ENCODE data around the gene TIMM13.
"Not testable (repeated sequence)": the region's sequence is repeated elsewhere in the genome, so short reads cannot be mapped to it uniquely, and the experiment has no call there.

TIMM13 gene

DNA sequence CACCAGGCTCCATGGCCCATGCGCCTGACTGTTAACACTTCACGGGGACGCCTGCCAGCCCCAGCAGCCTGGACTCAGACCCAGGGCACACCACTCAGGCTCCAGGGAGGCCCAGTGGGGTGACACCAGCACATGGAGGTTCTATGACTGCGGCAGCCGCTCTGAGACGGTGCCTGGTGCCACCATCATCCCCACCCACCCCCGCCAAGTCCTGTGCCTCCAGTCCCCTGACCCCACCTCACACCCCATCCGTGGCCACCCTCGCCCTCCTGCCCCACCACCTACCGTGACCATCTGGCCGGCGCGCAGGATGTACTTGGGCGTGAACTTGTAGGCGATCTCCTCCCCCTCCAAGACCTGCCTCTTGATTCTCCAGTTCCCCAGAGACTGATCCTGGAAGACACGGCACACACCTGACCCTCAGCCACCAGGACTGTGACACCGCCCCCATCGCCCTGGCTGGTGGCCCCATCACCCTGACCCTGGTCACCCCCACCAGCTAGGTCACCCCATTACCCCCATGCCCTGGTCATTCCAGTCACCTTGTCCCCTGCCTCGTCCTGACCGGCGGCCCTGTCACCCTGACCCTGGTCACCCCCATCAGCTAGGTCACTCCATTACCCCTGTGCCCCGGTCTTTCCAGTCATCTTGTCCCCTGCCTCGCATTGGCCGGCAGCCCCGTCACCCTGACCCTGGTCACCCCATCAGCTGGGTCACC is 4.9 kb upstream of the TIMM13 start:
- no peak for DNase-seq (ENCODE audit: low read depth in 2 of 2, low spot score in 1 of 2)

GRCh38 chr19:2431318-2432055 is 4.1 kb upstream of the TIMM13 start:
- no peak for DNase-seq (ENCODE audit: low read depth in 2 of 2, low spot score in 1 of 2)

GRCh38 chr19:2429917-2430535 is 2.6 kb upstream of the TIMM13 start:
- no peak for DNase-seq (ENCODE audit: low read depth in 2 of 2, low spot score in 1 of 2)

DNA sequence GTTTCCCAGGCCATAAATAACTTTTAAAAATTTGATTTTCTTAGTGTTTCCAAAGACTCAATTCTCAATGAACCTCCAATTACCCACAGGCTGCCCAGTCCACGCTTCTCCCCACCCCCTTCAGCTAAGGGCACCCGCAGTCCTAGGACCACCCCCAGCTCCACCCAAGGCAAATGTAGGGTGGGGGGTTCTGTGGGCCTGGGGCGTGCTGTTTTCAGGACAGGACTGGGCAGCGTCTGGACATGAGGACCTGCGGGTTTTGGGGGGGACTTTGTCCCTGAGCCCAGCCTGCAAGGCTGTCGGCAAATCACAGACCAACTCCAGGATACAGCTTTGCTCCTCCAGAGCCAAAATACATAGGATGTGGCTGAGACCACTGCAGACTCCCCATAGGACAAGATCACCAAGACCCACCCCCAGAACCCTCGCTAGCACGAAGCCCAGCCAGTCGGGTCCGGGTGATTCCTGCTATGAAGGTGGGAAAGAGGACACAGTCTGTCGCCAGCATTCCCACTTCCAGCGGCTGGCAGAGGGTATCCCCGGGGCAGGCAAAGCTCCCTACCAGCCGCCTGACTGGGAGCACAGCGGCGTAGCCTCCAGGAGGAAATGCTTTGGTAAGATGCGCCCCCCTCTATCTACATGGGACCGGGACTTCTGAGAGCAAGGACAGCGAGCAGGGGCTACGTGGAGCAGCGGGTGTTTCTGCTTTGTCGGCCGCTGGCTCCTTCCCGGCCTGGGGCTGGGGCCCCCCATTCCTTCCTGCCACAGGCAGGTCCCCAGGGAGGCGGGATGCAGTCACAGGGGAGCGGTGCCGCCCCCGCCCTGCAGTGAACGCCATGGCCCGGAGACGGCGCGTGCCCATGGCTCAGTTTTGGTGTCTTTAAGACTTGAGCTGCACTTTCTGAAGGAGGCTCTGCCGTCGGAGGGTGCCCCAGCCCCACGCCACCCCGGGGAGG is 1.6 kb upstream of the TIMM13 start:
- DNase-seq (ENCODE audit: low read depth in 2 of 2, low spot score in 1 of 2) = no peak

GRCh38 chr19:2428321-2428690 is 920 bp upstream of the TIMM13 start:
- no peak for DNase-seq (ENCODE audit: low read depth in 2 of 2, low spot score in 1 of 2)

DNA sequence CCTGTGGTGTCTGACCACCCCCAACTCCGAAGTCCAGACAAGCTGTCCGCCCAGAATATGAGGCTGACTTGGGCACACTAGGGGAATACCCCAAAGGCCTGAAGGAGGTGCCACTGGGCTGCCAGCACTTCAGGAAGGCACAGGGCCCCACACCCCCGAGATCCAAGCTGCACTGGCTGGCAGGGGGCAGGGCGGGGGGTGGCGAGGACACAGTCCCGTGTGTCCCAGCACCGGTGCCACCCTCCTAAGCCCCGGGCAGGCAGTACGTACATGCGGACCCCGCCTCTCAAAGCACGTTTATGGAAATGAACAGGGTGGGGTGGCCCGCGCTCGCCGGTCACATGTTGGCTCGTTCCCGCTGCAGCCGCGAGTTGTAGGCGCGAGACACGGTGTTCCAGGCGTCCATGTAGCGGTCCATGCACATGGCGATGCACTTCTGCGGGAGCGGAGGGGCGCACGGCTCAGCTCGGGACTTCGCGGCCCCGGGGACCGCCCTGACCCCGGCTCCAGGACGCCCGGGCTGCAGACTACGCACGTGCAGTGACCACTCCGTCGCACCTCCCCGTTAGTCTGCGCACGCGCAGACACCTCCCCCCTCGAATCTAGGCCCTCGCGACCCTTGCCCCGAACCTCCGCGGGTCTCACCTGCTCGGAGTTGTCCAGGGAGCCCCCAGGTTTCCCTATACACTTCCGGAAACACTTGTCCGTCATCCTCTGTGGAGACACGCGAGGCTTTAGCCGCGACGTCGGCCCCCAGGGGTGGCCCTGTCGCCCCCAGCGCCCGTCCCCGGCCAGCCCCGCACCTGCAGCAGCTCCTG is 566 bp downstream of the TIMM13 start:
- no peak for DNase-seq (ENCODE audit: low read depth in 2 of 2, low spot score in 1 of 2)

DNA sequence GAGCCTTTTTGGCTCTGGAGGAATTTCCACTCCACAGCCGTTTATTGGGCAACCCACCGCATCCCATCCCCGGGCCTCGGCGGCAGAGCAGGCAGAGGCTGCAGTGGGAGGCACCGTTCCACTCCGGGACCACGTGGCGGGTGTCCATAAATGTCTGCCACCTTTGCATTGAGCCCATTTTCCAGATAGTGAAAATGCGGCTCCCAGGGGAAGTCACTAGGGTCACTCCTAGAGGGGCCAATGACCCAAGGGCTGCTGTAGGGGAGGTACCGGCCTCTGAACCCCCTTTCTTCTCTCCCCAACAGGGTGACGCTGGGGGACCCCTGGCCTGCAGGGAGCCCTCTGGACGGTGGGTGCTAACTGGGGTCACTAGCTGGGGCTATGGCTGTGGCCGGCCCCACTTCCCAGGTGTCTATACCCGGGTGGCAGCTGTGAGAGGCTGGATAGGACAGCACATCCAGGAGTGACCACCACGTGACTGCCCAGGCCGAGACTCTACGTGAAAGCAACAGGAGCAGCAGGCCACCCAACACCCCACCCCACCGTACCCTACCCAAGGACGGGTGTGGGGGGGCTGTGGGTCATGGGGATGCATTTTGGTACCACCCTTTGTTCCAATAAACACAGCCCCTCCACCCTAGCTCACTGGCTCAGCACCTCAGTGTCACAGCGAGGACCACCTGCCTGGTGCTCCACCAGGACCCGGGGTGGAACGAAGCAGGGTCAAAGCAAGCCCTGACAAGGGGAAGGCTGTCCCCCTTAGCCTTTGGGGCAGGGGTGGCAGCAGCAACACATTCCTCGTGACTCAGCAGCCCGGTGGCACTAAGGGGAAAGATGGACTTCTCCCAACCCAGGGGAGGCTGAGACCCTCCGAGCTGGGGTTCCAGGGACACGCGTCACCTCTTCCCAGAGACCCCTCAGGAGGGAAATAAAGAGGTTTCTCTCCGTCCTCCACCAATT is 1.5 kb downstream of the TIMM13 start:
- no peak for DNase-seq (ENCODE audit: low read depth in 2 of 2, low spot score in 1 of 2)

GRCh38 chr19:2424686-2425621 is 2.4 kb downstream of the TIMM13 start:
- no peak for DNase-seq (ENCODE audit: low read depth in 2 of 2, low spot score in 1 of 2)

- no peak for DNase-seq (ENCODE audit: low read depth in 2 of 2, low spot score in 1 of 2)
These were observed 3.3 kb downstream of the TIMM13 start for GRCh38 chr19:2423915-2424685.

DNA sequence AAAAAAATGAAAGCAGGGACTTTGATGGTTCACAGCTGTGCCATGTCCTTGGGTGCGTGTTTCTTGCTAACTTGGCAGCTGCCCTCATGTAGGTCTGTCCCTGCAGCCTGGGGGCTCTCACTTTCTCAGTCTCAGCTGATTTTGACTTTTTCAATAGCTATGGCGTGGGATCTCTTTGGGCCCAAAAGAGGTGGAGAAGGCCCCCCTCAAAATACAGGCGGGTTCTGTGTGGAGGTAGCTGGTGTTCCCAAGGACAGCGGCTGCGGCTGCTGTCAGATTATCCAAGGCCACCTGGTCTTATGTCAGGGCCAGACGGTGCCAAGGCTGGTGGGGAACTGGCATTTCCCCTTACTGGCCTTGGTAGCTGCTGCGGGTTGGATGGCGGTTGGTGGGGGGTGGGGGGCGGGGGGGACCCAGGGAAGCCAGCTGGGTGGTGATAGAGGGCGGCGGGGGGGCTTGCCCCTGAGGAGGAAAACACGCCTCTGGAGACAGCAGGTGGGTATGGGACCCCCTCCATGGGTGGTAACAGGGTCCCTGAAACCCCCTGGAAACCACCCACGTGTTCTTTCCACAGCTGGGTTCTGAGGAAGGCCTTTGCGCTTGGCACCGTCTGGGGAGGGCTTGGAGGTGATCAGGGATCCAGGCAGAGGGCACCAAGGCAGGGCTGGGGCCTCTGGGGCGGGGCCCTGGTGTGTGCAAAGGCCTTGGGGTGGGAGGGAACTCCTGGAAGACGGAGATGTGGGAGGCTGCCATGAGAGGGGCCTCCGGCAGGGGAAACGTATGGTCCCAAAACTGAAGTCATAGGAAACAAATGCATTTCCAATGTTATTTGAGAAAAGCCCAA is 4.1 kb downstream of the TIMM13 start:
- DNase-seq (ENCODE audit: low read depth in 2 of 2, low spot score in 1 of 2) = no peak

GRCh38 chr19:2421581-2422306 is 5.6 kb downstream of the TIMM13 start:
- no peak for DNase-seq (ENCODE audit: low read depth in 2 of 2, low spot score in 1 of 2)

GRCh38 chr19:2420490-2420889 is 6.9 kb downstream of the TIMM13 start:
- DNase-seq (ENCODE audit: low read depth in 2 of 2, low spot score in 1 of 2) = no peak

DNA sequence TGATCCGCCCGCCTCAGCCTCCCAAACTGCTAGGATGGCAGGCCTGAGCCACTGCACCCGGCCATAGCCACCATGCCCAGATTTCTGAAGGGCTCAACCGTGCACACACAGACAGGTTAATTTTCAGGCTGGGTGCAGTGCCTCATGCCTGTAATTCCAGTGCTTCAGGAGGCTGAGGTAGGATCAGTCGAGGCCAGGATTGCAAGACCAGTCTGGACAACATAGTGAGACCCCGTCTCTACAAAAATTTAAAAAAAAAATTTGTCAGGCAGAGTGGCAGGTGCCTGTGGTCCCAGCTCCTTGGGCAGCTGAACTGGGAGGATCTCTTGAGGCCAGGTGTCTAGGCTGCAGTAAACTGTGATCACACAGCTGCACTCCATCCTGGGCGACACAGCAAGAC is 7.6 kb downstream of the TIMM13 start:
- DNase-seq (ENCODE audit: low read depth in 2 of 2, low spot score in 1 of 2) = no peak

DNA sequence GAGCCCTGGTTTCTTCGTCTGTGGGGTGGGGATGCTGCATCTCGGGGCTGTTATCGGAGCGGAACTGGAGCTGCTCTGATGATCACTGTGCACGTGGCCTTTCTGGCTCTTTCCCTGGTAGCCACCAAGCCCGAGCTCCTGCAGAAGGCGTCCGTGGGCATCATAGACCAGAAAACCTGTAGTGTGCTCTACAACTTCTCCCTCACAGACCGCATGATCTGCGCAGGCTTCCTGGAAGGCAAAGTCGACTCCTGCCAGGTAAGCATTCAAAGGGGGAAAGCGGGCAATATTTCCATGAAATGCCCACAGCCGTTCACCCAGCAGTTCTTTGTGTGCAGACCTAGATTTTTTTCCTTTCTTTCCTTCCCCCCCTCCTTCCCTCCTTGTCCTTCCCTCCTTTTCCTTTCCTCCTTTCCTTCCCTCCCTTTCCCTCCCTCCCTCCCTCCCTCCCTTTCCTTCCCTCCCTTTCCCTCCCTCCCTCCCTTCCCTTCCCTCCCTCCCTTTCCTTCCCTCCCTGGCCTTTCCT is 9.4 kb downstream of the TIMM13 start:
- DNase-seq (ENCODE audit: low read depth in 2 of 2, low spot score in 1 of 2) = no peak

- not testable (repeated sequence) for DNase-seq (ENCODE audit: low read depth in 2 of 2, low spot score in 1 of 2)
These were observed 9.9 kb downstream of the TIMM13 start for GRCh38 chr19:2417436-2417835.
